NCI-H146 (cell line): ENCODE results near the gene NMUR2.

ENCODE experiments used
- DNase-seq: peaks from one replicate; lab custom pipeline; 2025; lab: John Stamatoyannopoulos, UW

Gene NMUR2

GRCh38 chr5:152405145-152405544 is at the start of gene NMUR2:
TSS of gene NMUR2 (minus strand) at chr5:152405279. CDS start at chr5:152405113, 166 bp downstream.
- DNase-seq: peak; percentile 21

- no peak for DNase-seq
Measured at GRCh38 chr5:152443935-152444334, 38.9 kb upstream of the NMUR2 start.

- no peak for DNase-seq
Measured at GRCh38 chr5:152439791-152440190, 34.7 kb upstream of the NMUR2 start.

- peak; percentile 37 for DNase-seq
Measured at GRCh38 chr5:152437866-152438265, 32.8 kb upstream of the NMUR2 start.

- DNase-seq: no peak
Measured at GRCh38 chr5:152427721-152428120, 22.6 kb upstream of the NMUR2 start.

- DNase-seq: no peak
Measured at GRCh38 chr5:152425083-152425482, 20.0 kb upstream of the NMUR2 start.

- no peak for DNase-seq
Measured at GRCh38 chr5:152424501-152424900, 19.4 kb upstream of the NMUR2 start.

- DNase-seq: no peak
Measured at GRCh38 chr5:152422081-152422480, 17.0 kb upstream of the NMUR2 start.

GRCh38 chr5:152412129-152412528 is 7.0 kb upstream of the NMUR2 start:
- no peak for DNase-seq

- DNase-seq: no peak
Measured at GRCh38 chr5:152406082-152406481, 1.0 kb upstream of the NMUR2 start.

- no peak for DNase-seq
Measured at GRCh38 chr5:152404494-152404893, 585 bp downstream of the NMUR2 start.

- DNase-seq: peak; percentile 68
Measured at GRCh38 chr5:152403046-152403445, 2.0 kb downstream of the NMUR2 start.

GRCh38 chr5:152400846-152401245 is 4.2 kb downstream of the NMUR2 start:
- no peak for DNase-seq

- DNase-seq: no peak
Measured at GRCh38 chr5:152397581-152397980, 7.5 kb downstream of the NMUR2 start.

- DNase-seq: no peak
Measured at GRCh38 chr5:152393441-152393840, 11.6 kb downstream of the NMUR2 start.

- DNase-seq: no peak
Measured at GRCh38 chr5:152389208-152389849, 15.8 kb downstream of the NMUR2 start.

GRCh38 chr5:152388610-152389009 is 16.5 kb downstream of the NMUR2 start:
- no peak for DNase-seq

- DNase-seq: no peak
Measured at GRCh38 chr5:152380415-152381123, 24.5 kb downstream of the NMUR2 start.

- no peak for DNase-seq
Measured at GRCh38 chr5:152379331-152379730, 25.7 kb downstream of the NMUR2 start.

GRCh38 chr5:152378730-152379129 is 26.3 kb downstream of the NMUR2 start:
- DNase-seq: no peak

GRCh38 chr5:152376886-152377285 is 28.2 kb downstream of the NMUR2 start:
- DNase-seq: no peak

- DNase-seq: no peak
Measured at GRCh38 chr5:152374711-152375275, 30.3 kb downstream of the NMUR2 start.

- no peak for DNase-seq
Measured at GRCh38 chr5:152372875-152373274, 32.2 kb downstream of the NMUR2 start.
